Dedifferentiated amniotic fluid mesenchymal stem cell (primary cell): Measurements from ENCODE around the gene UGT1A5.

Experiments used
- DNase-seq: peaks from one replicate; pipeline ENCODE4 v3.0.0-alpha.2; 2016; ENCODE audit errors: extremely low spot score

UGT1A5 gene

GRCh38 chr2:233807966-233808935 is 95.5 kb downstream of the UGT1A5 start:
- DNase-seq = no peak

GRCh38 chr2:233810385-233810784 is 97.7 kb downstream of the UGT1A5 start:
- DNase-seq = no peak

GRCh38 chr2:233811087-233811486 is 98.4 kb downstream of the UGT1A5 start:
- DNase-seq = no peak

GRCh38 chr2:233811732-233812131 is 99.0 kb downstream of the UGT1A5 start:
- DNase-seq = no peak

GRCh38 chr2:233813236-233814055 is 100.7 kb downstream of the UGT1A5 start:
- no peak for DNase-seq

- DNase-seq = no peak
Measured at GRCh38 chr2:233814056-233814835, 101.5 kb downstream of the UGT1A5 start.

GRCh38 chr2:233815861-233816260 is 103.2 kb downstream of the UGT1A5 start:
- peak; percentile 88 for DNase-seq

GRCh38 chr2:233816334-233816733 is 103.6 kb downstream of the UGT1A5 start:
- no peak for DNase-seq

- DNase-seq = no peak
Measured at GRCh38 chr2:233816771-233817170, 104.1 kb downstream of the UGT1A5 start.

- no peak for DNase-seq
Measured at GRCh38 chr2:233817361-233817911, 104.7 kb downstream of the UGT1A5 start.

GRCh38 chr2:233817995-233818638 is 105.4 kb downstream of the UGT1A5 start:
- DNase-seq = no peak

- DNase-seq = no peak
Measured at GRCh38 chr2:233818639-233819621, 106.2 kb downstream of the UGT1A5 start.

- no peak for DNase-seq
Measured at GRCh38 chr2:233819884-233820773, 107.4 kb downstream of the UGT1A5 start.

- DNase-seq = no peak
Measured at GRCh38 chr2:233820774-233821105, 108.0 kb downstream of the UGT1A5 start.

- DNase-seq = no peak
Measured at GRCh38 chr2:233821196-233821595, 108.5 kb downstream of the UGT1A5 start.

GRCh38 chr2:233821709-233822100 is 109.0 kb downstream of the UGT1A5 start:
- DNase-seq = no peak

- no peak for DNase-seq
Measured at GRCh38 chr2:233822101-233822771, 109.5 kb downstream of the UGT1A5 start.
